ENCODE results near the gene RAB44.

DNA sequence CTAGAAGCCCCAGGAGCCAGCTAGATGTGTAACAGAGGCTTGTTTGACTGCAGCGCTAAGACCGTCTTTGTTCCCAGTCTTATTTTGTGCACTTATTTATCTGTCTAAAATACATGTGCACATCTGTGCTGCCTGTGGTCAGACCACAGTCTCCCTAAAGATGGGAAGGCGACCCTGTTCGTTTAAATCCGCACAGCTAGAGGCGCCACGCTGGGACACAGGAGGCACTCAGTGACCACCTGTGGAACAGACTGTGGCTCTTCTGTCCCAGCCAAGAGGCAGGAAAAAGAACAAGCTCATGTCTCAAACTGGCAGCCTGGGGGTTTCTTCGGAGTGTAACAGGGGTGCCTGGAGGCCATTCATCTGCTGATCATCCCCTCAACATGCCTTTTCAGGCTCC lies 74.8 kb downstream of the RAB44 start:
- TF ChIP-seq, protein P1, sequence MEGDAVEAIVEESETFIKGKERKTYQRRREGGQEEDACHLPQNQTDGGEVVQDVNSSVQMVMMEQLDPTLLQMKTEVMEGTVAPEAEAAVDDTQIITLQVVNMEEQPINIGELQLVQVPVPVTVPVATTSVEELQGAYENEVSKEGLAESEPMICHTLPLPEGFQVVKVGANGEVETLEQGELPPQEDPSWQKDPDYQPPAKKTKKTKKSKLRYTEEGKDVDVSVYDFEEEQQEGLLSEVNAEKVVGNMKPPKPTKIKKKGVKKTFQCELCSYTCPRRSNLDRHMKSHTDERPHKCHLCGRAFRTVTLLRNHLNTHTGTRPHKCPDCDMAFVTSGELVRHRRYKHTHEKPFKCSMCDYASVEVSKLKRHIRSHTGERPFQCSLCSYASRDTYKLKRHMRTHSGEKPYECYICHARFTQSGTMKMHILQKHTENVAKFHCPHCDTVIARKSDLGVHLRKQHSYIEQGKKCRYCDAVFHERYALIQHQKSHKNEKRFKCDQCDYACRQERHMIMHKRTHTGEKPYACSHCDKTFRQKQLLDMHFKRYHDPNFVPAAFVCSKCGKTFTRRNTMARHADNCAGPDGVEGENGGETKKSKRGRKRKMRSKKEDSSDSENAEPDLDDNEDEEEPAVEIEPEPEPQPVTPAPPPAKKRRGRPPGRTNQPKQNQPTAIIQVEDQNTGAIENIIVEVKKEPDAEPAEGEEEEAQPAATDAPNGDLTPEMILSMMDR (IDR thresholded peaks at IDR 0.05) = no peak
- no peak for TF ChIP-seq POLR2A (IDR thresholded peaks at IDR 0.05)

All from right lobe of liver (tissue), 4 donors.